HG03280 (cell line): Measurements from ENCODE around the gene AGBL1.

Source experiments
- ATAC-seq: cut with Tn5 transposase; IDR thresholded peaks from one replicate; pipeline ENCODE4 v1.9.1; 2021; ENCODE audit warnings: mild to moderate bottlenecking, moderate library complexity; ENCODE audit not compliant: unreplicated experiment

Gene AGBL1

GRCh38 chr15:86572368-86572841 is 492.7 kb downstream of the AGBL1 start:
- no peak for ATAC-seq

- ATAC-seq: no peak
These were observed 493.8 kb downstream of the AGBL1 start for GRCh38 chr15:86573476-86573875.

- no peak for ATAC-seq
These were observed 508.7 kb downstream of the AGBL1 start for GRCh38 chr15:86588413-86588812.

- ATAC-seq: no peak
These were observed 510.8 kb downstream of the AGBL1 start for GRCh38 chr15:86590461-86590860.

GRCh38 chr15:86591158-86591557 is 511.5 kb downstream of the AGBL1 start:
- ATAC-seq: no peak

GRCh38 chr15:86591994-86592735 is 512.5 kb downstream of the AGBL1 start:
- no peak for ATAC-seq

- ATAC-seq: no peak
These were observed 516.1 kb downstream of the AGBL1 start for GRCh38 chr15:86595741-86596140.

GRCh38 chr15:86603466-86603865 is 523.8 kb downstream of the AGBL1 start:
- no peak for ATAC-seq

GRCh38 chr15:86608461-86609205 is 529.0 kb downstream of the AGBL1 start:
- ATAC-seq: no peak

- no peak for ATAC-seq
These were observed 529.6 kb downstream of the AGBL1 start for GRCh38 chr15:86609275-86609674.

- ATAC-seq: no peak
These were observed 530.4 kb downstream of the AGBL1 start for GRCh38 chr15:86610038-86610437.

- ATAC-seq: no peak
These were observed 531.9 kb downstream of the AGBL1 start for GRCh38 chr15:86611417-86612040.

- ATAC-seq: no peak
These were observed 535.7 kb downstream of the AGBL1 start for GRCh38 chr15:86615411-86615810.

- no peak for ATAC-seq
These were observed 536.1 kb downstream of the AGBL1 start for GRCh38 chr15:86615816-86616215.

- no peak for ATAC-seq
These were observed 537.1 kb downstream of the AGBL1 start for GRCh38 chr15:86616771-86617170.

- no peak for ATAC-seq
These were observed 540.5 kb downstream of the AGBL1 start for GRCh38 chr15:86620157-86620556.

GRCh38 chr15:86620641-86621349 is 541.1 kb downstream of the AGBL1 start:
- no peak for ATAC-seq

GRCh38 chr15:86623236-86623635 is 543.6 kb downstream of the AGBL1 start:
- ATAC-seq: no peak

GRCh38 chr15:86624261-86625036 is 544.8 kb downstream of the AGBL1 start:
- no peak for ATAC-seq
